Measurements from ENCODE around the gene KMT5B.

Gene KMT5B

GRCh38 chr11:68121067-68121899 is 91.8 kb downstream of the KMT5B start, which contains the start of gene CHKA:
CHKA (minus strand) TSS chr11:68121388; CDS start chr11:68121177, 211 bp downstream.
- in situ Hi-C loops (cut with MboI; ENCODE audit: low sequenced_read_pairs), result no loop called here

GRCh38 chr11:68120273-68121066 is 92.6 kb downstream of the KMT5B start:
- in situ Hi-C loops (cut with MboI; ENCODE audit: low sequenced_read_pairs), result no loop called here

- in situ Hi-C loops (cut with MboI; ENCODE audit: low sequenced_read_pairs), result no loop called here
These were observed 94.2 kb downstream of the KMT5B start for GRCh38 chr11:68118706-68119448.

GRCh38 chr11:68117853-68118470 is 95.1 kb downstream of the KMT5B start:
- in situ Hi-C loops (cut with MboI; ENCODE audit: low sequenced_read_pairs), result no loop called here

GRCh38 chr11:68116974-68117373 is 96.1 kb downstream of the KMT5B start:
- in situ Hi-C loops (cut with MboI; ENCODE audit: low sequenced_read_pairs), result no loop called here

GRCh38 chr11:68116126-68116525 is 97.0 kb downstream of the KMT5B start:
- in situ Hi-C loops (cut with MboI; ENCODE audit: low sequenced_read_pairs), result no loop called here

GRCh38 chr11:68115285-68115684 is 97.8 kb downstream of the KMT5B start:
- in situ Hi-C loops (cut with MboI; ENCODE audit: low sequenced_read_pairs), result no loop called here

GRCh38 chr11:68113986-68114385 is 99.1 kb downstream of the KMT5B start:
- in situ Hi-C loops (cut with MboI; ENCODE audit: low sequenced_read_pairs), result no loop called here

GRCh38 chr11:68107689-68108088 is 105.4 kb downstream of the KMT5B start:
- in situ Hi-C loops (cut with MboI; ENCODE audit: low sequenced_read_pairs), result no loop called here

- in situ Hi-C loops (cut with MboI; ENCODE audit: low sequenced_read_pairs), result no loop called here
These were observed 106.7 kb downstream of the KMT5B start for GRCh38 chr11:68106165-68106940.

All from HL-60/S4 treated with retinoic acid at 250 ng/mL for 4 days and 3 days (cell line).